ENCODE measurements around the gene RASSF5.
A peak's percentile ranks its signal among the peaks of the same experiment; 100 is the strongest.

The RASSF5 gene

DNA sequence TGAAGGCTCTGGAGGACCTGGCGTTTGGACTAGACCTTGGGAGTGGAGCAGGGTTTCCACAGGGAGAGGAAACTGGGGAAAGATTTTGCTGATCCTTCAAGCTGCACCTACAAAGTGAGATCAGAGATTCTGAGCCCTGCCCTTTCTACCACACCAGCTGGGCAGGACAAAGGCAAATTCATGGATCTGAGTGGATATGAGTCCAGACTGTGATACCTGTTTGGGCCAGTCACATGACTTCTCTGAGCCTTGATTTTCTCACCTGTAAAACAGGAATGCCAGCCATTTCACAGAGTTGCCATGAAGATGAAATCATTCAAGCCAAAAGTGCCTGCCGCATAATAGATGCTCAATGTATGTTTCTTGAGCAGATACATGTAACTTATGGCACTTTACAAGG lies 4.9 kb upstream of the RASSF5 start:
- no peak overlapping the region for H3K4me3 ChIP-seq
- TF ChIP-seq, protein P1, sequence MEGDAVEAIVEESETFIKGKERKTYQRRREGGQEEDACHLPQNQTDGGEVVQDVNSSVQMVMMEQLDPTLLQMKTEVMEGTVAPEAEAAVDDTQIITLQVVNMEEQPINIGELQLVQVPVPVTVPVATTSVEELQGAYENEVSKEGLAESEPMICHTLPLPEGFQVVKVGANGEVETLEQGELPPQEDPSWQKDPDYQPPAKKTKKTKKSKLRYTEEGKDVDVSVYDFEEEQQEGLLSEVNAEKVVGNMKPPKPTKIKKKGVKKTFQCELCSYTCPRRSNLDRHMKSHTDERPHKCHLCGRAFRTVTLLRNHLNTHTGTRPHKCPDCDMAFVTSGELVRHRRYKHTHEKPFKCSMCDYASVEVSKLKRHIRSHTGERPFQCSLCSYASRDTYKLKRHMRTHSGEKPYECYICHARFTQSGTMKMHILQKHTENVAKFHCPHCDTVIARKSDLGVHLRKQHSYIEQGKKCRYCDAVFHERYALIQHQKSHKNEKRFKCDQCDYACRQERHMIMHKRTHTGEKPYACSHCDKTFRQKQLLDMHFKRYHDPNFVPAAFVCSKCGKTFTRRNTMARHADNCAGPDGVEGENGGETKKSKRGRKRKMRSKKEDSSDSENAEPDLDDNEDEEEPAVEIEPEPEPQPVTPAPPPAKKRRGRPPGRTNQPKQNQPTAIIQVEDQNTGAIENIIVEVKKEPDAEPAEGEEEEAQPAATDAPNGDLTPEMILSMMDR (IDR thresholded peaks at IDR 0.05): no peak
- H3K27ac ChIP-seq: peak overlapping the region; percentile 50 to 90
- DNase-seq (ENCODE audit: low spot score): no peak

DNA sequence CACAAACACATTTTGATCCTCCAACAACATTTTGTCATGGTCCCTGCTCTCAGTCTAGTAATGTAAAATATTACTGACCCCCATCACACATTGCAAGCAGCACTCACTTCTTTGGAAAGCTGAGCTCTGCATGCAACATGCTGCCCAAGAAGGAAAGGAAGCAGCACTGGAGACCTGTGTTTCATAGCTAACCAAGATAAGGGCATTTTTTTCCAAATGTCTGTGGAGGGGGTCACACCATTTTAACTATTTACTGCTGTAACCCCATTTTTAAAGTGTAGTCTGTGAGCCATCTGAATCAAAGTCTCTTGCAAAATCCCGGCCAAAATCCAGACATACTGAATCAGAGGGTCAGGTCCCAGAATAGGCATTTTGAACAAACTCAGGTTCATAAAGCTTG lies 4.5 kb upstream of the RASSF5 start:
- no peak overlapping the region for H3K4me3 ChIP-seq
- H3K27ac ChIP-seq: peak overlapping the region in 1 of 2 donors; percentile 90
- DNase-seq (ENCODE audit: low spot score): no peak
- TF ChIP-seq, protein P1 (IDR thresholded peaks at IDR 0.05): no peak

DNA sequence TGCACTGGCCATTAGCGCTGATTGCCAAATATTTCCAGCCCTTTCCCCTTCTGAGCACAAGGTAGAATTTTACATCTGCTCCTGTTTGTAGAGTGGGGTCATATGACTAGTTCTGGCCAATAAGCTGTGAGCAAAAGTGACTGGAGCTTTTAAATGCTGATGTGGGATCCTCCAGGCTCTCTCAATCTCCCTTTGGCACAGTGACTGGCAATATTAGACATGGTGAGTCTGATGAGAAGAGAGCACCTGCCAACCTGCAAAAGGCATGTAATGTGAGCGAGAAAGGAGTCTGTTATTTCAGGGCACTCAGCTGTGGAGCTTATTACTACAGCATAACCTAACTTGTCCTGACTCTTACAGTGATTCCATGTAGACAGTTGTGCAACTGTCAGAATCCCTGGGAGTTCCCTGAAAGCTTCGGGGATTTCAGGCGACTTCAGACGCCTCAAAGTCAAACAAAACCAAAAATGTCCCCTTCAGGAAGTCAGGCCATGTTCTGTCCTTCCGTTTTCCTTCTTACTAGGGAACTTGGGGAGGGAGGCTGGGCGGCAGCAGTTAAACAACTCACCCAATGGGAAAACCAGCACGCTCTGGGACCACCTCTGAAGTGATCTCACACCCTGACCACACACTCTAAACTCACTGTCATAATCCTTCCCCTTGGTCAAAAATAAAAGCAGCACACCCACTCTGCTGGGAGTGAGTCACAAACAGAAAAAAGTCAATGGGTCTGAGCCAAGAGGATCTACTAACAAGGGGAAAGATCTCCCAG lies 3.6 kb upstream of the RASSF5 start:
- peak overlapping the region in 1 of 2 donors; percentile 90 for H3K27ac ChIP-seq
- TF ChIP-seq, protein P1 (IDR thresholded peaks at IDR 0.05): no peak
- DNase-seq (ENCODE audit: low spot score): peak; percentile 88
- H3K4me3 ChIP-seq: peak overlapping the region; percentile 4

DNA sequence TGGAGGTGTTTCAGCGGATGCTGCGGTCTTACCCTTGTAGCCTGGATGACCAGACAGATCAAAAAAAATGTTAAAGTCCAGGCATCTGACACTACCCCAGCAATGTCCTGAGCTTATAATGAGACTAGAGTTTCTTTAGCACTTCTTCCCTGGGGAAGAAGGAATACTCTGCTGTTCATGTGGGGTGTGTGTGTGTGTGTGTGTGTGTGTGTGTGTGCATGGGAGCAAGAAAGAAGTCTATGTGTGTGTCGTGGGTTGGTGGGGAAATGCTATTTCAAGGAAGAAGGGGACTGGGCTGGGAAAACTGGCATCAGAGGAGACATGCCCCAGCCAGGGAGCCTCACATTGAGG lies 3.0 kb upstream of the RASSF5 start:
- TF ChIP-seq, protein P1 (IDR thresholded peaks at IDR 0.05): no peak
- Histone ChIP-seq H3K27ac (peak overlapping the region in 1 of 2 donors; percentile 90), H3K4me3 (no peak overlapping the region)
- no peak for DNase-seq (ENCODE audit: low spot score)

DNA sequence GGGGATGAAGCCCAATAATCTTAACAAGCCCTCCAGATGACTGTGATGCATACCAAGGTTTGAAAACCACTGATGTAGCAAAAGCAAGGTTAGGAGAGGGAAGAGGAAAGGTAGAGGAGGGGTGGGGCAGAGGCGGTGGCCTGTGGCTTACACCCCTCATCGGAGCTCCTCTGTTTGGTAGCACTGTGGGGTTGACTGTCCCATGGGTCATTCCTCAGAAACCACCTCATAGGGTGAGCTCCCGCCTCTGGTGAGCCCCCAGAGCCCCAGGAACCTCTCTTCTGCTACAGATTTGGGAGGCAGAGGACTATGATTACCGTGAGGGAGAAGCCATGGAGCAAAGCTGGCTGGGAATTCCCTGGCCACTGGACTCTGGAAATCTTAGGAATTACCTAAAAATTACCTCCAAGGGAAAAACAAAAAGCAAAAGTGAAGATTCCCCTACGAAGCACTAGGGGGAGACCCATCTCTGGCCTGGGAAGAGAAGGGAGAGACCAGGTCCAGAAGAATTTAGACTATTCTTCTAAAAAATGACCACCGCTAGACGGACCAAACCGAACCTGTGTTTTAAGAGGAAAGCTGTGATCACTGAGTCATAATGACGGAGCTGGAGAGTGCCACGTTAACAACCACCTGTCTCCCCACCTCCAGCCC lies 1.5 kb upstream of the RASSF5 start:
- no peak for DNase-seq (ENCODE audit: low spot score)
- TF ChIP-seq, protein P1 (IDR thresholded peaks at IDR 0.05): no peak
- H3K4me3 ChIP-seq: no peak overlapping the region
- H3K27ac ChIP-seq: no peak overlapping the region

DNA sequence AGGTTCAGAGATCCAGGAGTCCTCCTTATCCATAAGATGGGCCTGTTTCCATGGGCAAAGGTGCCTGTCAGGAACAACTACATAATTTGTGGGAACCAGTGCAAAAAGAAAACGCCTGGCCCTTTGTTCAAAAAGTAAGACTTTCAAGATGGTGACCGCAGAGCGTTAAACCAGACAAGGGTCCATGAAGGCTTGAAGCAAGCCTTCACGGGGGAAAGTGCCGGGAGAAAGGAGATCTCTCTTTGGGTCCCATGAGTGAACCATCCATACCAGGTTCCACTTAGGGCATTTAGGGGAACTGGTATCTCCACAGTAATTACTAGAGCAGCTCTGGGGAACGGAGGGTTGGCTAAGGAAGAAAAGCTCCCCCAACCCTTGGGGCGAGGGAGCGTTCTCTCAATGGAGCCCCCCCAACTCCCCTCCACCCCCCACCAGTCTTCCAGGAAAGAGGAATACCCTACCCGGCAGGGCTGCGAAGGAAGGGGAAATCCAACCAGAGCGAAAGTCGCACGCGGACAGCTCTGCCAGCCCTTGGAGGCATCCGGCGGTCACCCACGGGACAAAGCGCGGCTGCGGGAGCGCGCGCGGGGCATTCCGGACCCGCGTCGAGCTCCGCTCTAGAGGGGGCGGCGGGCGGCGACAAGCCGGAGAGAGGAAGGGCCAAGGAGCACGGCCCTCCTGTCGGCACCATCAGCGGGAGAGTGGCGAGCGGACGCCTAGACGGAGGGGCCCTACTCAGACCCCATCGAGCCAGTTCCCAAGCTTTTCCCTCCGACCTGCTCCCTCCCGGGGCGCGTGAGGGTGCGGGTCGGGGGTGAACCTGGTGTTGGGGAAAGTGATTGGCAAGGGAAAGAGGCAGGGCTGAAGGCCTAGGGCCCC lies 687 bp upstream of the RASSF5 start:
- TF ChIP-seq, protein P1 (IDR thresholded peaks at IDR 0.05): no peak
- no peak for DNase-seq (ENCODE audit: low spot score)
- peak overlapping the region; percentile 72 to 89 for H3K27ac ChIP-seq
- H3K4me3 ChIP-seq: peak overlapping the region; percentile 92
